GM12872 (cell line): Measurements from ENCODE around the gene KCNJ15.

Experiments used
- TF ChIP-seq, protein P1 (sequence below): IDR thresholded peaks from 3 replicates; pipeline ENCODE4 v1.5.1; 2011; ENCODE audit warnings: low read depth, mild to moderate bottlenecking, low read length, moderate library complexity; ENCODE audit not compliant: insufficient read depth

The KCNJ15 gene

DNA sequence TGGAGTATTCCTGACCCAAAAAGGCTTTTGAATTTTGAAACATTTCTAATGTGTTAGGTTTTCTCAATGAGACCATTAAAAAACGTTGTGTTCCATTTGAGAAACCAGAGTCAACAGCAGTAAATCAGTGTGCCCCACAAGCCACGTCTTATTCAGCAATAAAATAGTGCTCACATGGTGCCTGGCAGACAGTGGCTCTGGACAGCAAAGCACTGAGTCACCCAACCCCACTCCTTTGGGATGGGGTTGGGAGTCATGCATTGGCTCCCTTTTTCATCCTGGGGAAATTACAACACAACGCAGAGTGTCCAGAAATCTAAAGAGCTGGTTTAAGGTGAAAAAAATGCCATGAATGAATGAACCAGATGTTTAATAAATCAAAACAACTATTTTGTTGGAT, 46.5 kb downstream of the KCNJ15 start:
- TF ChIP-seq, protein P1, sequence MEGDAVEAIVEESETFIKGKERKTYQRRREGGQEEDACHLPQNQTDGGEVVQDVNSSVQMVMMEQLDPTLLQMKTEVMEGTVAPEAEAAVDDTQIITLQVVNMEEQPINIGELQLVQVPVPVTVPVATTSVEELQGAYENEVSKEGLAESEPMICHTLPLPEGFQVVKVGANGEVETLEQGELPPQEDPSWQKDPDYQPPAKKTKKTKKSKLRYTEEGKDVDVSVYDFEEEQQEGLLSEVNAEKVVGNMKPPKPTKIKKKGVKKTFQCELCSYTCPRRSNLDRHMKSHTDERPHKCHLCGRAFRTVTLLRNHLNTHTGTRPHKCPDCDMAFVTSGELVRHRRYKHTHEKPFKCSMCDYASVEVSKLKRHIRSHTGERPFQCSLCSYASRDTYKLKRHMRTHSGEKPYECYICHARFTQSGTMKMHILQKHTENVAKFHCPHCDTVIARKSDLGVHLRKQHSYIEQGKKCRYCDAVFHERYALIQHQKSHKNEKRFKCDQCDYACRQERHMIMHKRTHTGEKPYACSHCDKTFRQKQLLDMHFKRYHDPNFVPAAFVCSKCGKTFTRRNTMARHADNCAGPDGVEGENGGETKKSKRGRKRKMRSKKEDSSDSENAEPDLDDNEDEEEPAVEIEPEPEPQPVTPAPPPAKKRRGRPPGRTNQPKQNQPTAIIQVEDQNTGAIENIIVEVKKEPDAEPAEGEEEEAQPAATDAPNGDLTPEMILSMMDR = no peak

DNA sequence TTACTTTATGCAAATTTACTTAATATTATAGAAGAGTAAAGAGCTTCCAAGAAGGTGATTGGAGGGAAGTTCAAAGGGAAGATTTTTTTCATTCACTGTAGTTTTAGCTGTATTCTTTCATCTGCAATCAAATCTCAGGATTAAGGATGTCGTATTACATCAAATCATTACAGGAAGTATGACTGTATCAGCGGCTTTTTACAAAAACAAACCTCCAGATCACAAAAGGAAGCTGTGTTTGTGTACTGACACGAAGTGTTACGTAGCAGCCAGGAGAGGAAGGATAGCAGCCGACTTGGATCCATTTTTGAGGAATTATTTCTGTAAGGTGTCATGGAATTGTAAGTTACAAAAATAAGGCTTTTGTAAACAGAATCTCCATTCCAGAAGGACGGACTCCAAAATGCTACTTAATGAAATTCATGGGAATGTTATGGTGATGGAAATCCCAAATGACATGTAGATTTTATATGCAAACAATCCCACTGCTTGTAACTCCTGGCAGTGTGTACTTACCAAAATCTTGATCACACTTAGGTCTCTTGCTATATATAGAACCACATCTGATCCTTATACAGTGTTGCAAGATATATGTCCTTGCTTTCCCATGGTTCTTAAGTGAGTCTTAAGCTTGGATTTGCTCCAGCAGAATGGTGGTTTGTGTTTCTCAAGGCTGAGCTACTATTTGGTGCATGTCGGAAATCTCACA, 49.8 kb downstream of the KCNJ15 start:
- TF ChIP-seq, protein P1 = no peak

DNA sequence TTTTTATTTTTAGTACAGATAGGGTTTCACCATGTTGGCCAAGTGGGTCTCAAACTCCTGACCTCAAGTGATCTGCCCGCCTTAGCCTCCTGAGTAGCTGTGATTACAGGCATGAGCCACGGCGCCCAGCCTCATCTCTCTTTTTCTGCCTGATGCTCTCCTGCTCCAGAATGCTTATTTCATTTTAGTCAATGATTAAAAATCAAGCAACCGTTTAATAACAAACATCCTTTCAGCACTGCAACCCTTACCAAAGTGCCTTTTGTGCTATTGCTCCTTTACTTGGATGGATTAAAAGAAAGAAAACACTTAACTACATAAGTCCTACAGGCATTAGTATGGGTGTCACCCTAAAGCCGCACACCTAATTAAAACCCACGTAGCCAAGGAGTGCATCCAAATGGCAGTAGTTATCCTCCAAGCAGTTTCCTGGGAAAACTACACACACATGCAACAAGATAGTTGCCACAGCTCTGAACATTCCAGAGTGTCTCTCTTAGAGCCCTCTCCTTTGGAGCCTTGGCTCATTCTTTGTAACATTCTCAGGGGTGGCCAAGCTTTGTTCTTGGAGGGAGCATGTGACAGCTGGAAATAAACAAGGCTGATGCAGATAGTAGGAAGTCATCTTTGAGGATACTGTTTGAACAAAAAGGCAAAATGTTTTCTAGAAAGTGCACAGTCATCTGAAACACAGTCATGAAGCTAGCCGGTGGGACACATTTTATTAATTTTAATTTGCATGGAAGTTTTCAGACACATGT, 51.2 kb downstream of the KCNJ15 start:
- TF ChIP-seq, protein P1 = no peak

DNA sequence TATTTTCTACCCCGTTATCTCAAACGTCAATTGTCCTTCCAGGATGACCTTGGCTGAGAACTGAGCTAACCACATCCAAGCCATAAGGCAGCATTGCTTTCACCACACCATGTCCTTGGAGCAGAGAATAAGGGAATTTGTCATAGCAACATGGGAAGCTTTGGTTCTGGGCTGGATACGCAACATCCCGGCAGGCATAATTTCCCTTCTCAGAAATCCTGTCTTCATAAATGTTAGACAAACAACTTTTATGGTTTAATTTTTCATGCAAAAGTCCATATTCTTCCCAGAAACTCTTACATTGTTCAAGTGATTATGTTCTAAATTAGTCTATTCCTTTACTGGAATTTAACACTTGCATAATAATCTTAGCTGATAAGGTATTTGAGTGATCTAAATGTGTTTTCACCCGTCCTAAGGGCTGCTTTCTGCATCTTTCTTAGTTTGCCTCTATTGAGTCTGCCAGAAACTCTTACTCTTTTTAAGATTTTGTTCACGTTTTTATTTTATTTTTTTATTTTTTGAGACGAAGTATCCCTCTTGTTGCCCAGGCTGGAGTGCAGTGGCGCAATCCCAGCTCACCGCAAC, 51.8 kb downstream of the KCNJ15 start:
- TF ChIP-seq, protein P1 = no peak

DNA sequence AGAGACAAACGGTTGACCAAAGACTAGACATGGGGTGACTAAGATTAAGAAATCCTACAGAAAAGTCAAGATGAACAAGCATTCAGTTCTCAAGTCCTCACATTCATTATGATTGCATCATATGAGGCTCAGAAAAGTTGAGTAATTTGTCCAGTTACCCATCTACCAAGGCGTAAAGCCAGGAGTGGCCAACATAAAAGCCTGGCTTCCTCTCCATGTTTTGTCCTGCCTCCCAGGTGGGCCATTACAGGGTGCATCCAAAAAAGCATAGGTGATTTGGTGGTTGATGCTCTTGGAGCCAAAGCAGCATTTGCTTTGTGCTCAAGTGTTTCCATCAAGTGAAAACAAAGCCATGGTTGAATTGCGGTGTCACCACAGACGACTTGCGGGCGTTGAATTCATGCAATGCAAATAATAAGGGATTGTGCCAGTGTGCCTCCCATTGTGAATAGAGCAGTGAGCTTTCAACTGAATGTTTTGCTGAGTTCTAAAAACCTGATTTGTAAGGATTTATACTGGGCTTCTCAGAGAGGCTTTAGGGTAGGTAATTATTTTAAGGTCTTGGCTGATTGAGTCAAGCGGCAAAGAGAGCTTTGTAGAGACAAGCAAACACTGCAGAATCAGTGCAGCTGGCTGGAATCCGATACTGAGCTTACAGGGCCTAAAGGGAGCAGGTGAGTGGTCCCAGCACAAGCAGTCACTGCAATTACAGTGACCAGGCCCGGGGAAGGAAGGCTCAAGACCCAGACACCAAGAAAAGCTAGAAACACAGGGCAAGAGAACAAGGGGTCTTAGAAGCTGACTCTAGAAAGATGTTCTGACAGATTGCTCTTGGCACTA, 54.1 kb downstream of the KCNJ15 start:
- TF ChIP-seq, protein P1 = no peak

DNA sequence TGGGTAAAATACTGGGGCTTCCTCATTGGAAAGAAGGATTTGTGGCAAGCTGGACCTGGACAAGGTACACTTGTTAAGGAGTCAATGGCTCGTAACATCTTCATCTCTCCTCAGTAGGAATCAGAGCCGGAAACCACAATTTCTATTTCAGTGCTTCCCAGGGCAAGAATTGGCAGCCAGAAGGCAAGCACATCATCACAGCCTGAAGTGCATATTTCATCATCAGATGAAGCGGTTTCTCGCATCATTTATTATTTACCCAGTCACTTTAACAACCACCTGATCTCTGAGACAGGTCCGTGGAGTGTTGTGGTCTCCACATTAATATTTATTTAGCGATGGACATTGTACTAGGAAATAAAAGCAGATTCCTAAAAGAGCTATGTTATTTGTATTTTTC, 55.0 kb downstream of the KCNJ15 start:
- TF ChIP-seq, protein P1 = no peak

DNA sequence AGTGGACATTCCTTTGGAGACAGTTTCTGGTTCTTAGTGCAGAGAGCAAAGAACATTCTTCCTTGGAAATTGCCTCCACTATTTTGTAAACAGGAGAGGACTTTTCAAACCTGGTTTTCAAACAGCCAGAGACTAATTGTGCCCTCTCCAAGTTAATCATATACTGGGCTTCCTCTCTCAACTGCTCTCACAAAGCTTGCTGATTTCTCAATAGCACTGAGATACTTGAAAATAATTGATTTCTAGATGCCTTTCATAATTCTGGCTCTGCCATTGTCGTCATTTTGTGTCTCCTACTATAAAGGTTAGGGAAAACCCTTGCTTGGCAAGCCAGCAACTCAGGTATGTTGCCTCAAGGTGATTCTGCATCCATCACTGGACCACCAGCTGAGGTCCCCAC, 56.0 kb downstream of the KCNJ15 start:
- TF ChIP-seq, protein P1 = no peak
